Spleen (tissue), 13 donors: ENCODE data around the gene TP73. TPM values are rescaled to one million over a fixed set of nuclear protein-coding genes. Genes with fewer than 3 reads are reported as not detected.

Experiments used
- DNase-seq: peaks from one replicate; pipeline ENCODE4 v3.0.0-alpha.2; 2020
- H3K27ac ChIP-seq, 8 donors: fragments of 200-600 bp; sonication (generic) in 7 of 8; 1 replicate in 4 of 8; 2 replicates in 4 of 8; pipeline versions ENCODE4 v1.5.0 to v1.8.0; 2016 to 2021; ENCODE audit warnings: inconsistent platforms in 4 of 8, mild to moderate bottlenecking in 4 of 8, moderate library complexity in 1 of 8
- H3K27me3 ChIP-seq, 7 donors: fragments of 200-600 bp; sonication (generic) in 6 of 7; replicated peaks in 1 of 7; 1 replicate in 4 of 7; 2 replicates in 3 of 7; pipeline versions ENCODE4 v1.5.0 to v1.8.0; 2016 to 2021; ENCODE audit warnings: inconsistent platforms in 3 of 7, mild to moderate bottlenecking in 1 of 7
- H3K36me3 ChIP-seq, 6 donors: fragments of 200-600 bp; sonication (generic) in 5 of 6; 1 replicate in 4 of 6; 2 replicates in 2 of 6; pipeline versions ENCODE4 v1.5.0 to v1.8.0; 2016 to 2021; ENCODE audit warnings: inconsistent platforms in 2 of 6
- H3K4me1 ChIP-seq, 6 donors: fragments of 200-600 bp; sonication (generic) in 5 of 6; 1 replicate in 3 of 6; 2 replicates in 3 of 6; pipeline versions ENCODE4 v1.5.0 to v1.8.0; 2016 to 2021; ENCODE audit warnings: inconsistent platforms in 3 of 6
- H3K4me3 ChIP-seq, 8 donors: fragments of 200-600 bp; sonication (generic) in 7 of 8; 1 replicate in 4 of 8; 2 replicates in 4 of 8; pipeline versions ENCODE4 v1.5.0 to v1.8.0; 2016 to 2021; ENCODE audit warnings: inconsistent platforms in 4 of 8, mild to moderate bottlenecking in 4 of 8, moderate library complexity in 2 of 8
- H3K9me3 ChIP-seq, 8 donors: fragments of 200-600 bp; sonication (generic) in 7 of 8; 1 replicate in 4 of 8; 2 replicates in 4 of 8; pipeline versions ENCODE4 v1.5.0 to v1.8.0; 2016 to 2021; ENCODE audit warnings: inconsistent platforms in 4 of 8
- CTCF ChIP-seq, 11 experiments: fragments of 200-600 bp in 7 of 11; fragments of 450-650 bp in 4 of 11; sonication (generic) in 4 of 11; IDR thresholded peaks in 8 of 11; conservative IDR thresholded peaks in 3 of 11; 1 replicate in 7 of 11; 2 replicates in 4 of 11; pipeline versions ENCODE4 v1.4.0 to v1.8.0; 2016 to 2021; ENCODE audit warnings: antibody characterized with exemption in 11 of 11, inconsistent platforms in 4 of 11, mild to moderate bottlenecking in 1 of 11
- POLR2A ChIP-seq, 3 donors: fragments of 450-650 bp; IDR thresholded peaks; one replicate each; pipeline ENCODE4 v1.5.1; 2017; ENCODE audit warnings: antibody characterized with exemption in 3 of 3, mild to moderate bottlenecking in 1 of 3
- POLR2AphosphoS5 ChIP-seq, 3 donors: sonication (generic); formaldehyde crosslinking; IDR thresholded peaks; one replicate each; pipeline ENCODE4 v1.5.1; 2017; ENCODE audit warnings: antibody characterized with exemption in 3 of 3
- WGBS, 5 donors: extraction: QIAGEN DNeasy Blood & Tissue Kit in 3 of 5; methylation state at CpG; one replicate each; pipeline versions ENCODE4 v1.1.5 to v1.1.7; 2013 to 2018; 5-methylcytosine and 5-hydroxymethylcytosine counted together
- intact Hi-C: fragments of 100-400 bp; cut with DNase I; formaldehyde crosslinking; loops from one replicate; pipeline ENCODE4 v1.15.0; 2023; ENCODE audit warnings: low total_unique reads
- long read RNA-seq, 2 donors: transcript quantifications; one replicate each; lab custom pipeline, GENCODE V29; 2026
- polyA plus RNA-seq, 3 donors: library from polyadenylated mRNA; stranded (reverse); fragments of 200-250 nt; gene quantifications; one replicate each; pipeline ENCODE4 v1.2.1, GENCODE V29; 2013
- total RNA-seq, 7 donors: library from RNA; depleted of rRNA in 3 of 7; stranded (reverse); fragments of >200 nt in 3 of 7; fragmentation: NEBNext Ultra II Directional in 4 of 7; extraction: Animal tissue kit (Norgen Biotek cat#: 25700) in 4 of 7; gene quantifications; one replicate each; pipeline versions ENCODE4 v1.1.0 to v1.2.1, GENCODE V29; 2016 to 2021
- donor health status: healthy with polysubstance abuse.
- donor health status: DM: no; HTN: no; CAD: no; lungs with moderate emphysema.
- donor health status: DM: no; HTN: no; CAD: no.
- donor health status: Bipolar disorder and iron deficiency.
- donor health status: healthy.
- donor health status: DM: no; HTN: no; CAD: no.
- donor health status: DM: yes; HTN: yes; CAD: no.

The TP73 gene
- total RNA-seq (1 to 10 TPM in 5 of 7 donors, under 1 TPM in 2; 0.63 to 4.3 (median 1.6) TPM), polyA plus RNA-seq (under 1 TPM; 0.11 to 0.48 (median 0.21) TPM)
- long read RNA-seq, donor 1: 0 reads
- long read RNA-seq, donor 2: 0 reads

DNA sequence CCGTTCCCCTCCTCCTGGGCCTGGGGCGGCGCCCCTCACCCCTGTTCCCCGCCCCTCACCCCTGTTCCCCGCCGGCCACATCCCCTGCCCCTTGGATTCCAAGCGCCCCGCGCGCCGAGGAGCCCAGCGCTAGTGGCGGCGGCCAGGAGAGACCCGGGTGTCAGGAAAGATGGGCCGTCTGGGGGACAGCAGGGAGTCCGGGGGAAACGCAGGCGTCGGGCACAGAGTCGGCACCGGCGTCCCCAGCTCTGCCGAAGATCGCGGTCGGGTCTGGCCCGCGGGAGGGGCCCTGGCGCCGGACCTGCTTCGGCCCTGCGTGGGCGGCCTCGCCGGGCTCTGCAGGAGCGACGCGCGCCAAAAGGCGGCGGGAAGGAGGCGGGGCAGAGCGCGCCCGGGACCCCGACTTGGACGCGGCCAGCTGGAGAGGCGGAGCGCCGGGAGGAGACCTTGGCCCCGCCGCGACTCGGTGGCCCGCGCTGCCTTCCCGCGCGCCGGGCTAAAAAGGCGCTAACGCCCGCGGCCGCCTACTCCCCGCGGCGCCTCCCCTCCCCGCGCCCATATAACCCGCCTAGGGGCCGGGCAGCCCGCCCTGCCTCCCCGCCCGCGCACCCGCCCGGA lies at the start of gene TP73:
Gene TP73, plus strand, starts transcription at position 587 of the 618 bp plus-strand sequence. CDS start 29,850 bp downstream, outside the sequence.
- TF ChIP-seq POLR2A (IDR thresholded peaks at IDR 0.05) (no peak), CTCF (IDR thresholded peaks at IDR 0.05 in 8 of 11, conservative IDR thresholded peaks at IDR 0.05 in 3 of 11) (no peak), POLR2AphosphoS5 (IDR thresholded peaks at IDR 0.05) (no peak)
- peak within 1 kb of the TSS in 7 of 8 donors; percentile 30 to 98 (median 91) for H3K4me3 ChIP-seq
- WGBS, 5 donors: 1 to 17% (median 1%) methylated on average over 6 to 80 of the region's 80 CpGs
- intact Hi-C loops: no loop called here
- DNase-seq: peak; percentile 82
- peaks cover 25 to 63% (median 50%) of the 10 kb centered on the region in 6 donors for H3K4me1 ChIP-seq
- no peak within 1 kb of the TSS for H3K27ac ChIP-seq
- H3K36me3 ChIP-seq: peaks cover 0 to 10% (median 5%) of the 10 kb centered on the region in 6 donors
- H3K9me3 ChIP-seq: no peaks in the 10 kb centered on the region
- H3K27me3 ChIP-seq: peaks cover 10 to 70% (median 49%) of the 10 kb centered on the region in 7 donors

- 79 to 94% (median 86%) methylated on average over 9 to 11 of the region's 11 CpGs for WGBS, 5 donors
- peaks cover 6 to 27% (median 10%) of the 10 kb centered on the region in 6 donors for H3K4me1 ChIP-seq
- no peaks in the 10 kb centered on the region for H3K9me3 ChIP-seq
- H3K36me3 ChIP-seq: no peaks in the 10 kb centered on the region
- H3K27ac ChIP-seq: no peak overlapping the region
- TF ChIP-seq POLR2A (IDR thresholded peaks at IDR 0.05) (no peak), CTCF (IDR thresholded peaks at IDR 0.05 in 8 of 11, conservative IDR thresholded peaks at IDR 0.05 in 3 of 11) (no peak), POLR2AphosphoS5 (IDR thresholded peaks at IDR 0.05) (no peak)
- no peak for DNase-seq
- intact Hi-C loops: no loop called here
- peaks cover 0 to 46% (median 4%) of the 10 kb centered on the region in 7 donors for H3K27me3 ChIP-seq
- no peak overlapping the region for H3K4me3 ChIP-seq
These were observed 49.2 kb upstream of the TP73 start for GRCh38 chr1:3603156-3603555.

- WGBS, 5 donors: 79 to 91% (median 81%) methylated on average over 19 to 29 of the region's 29 CpGs
- Histone ChIP-seq H3K27me3 (peaks cover 0 to 46% (median 0%) of the 10 kb centered on the region in 7 donors), H3K27ac (no peak overlapping the region), H3K4me3 (no peak overlapping the region), H3K4me1 (peaks cover 0 to 22% (median 3%) of the 10 kb centered on the region in 6 donors), H3K9me3 (no peaks in the 10 kb centered on the region), H3K36me3 (no peaks in the 10 kb centered on the region)
- TF ChIP-seq POLR2AphosphoS5 (IDR thresholded peaks at IDR 0.05): no peak
- no peak for TF ChIP-seq POLR2A (IDR thresholded peaks at IDR 0.05)
- no peak for TF ChIP-seq CTCF (IDR thresholded peaks at IDR 0.05 in 8 of 11, conservative IDR thresholded peaks at IDR 0.05 in 3 of 11)
- intact Hi-C loops: no loop called here
- no peak for DNase-seq
These were observed 48.5 kb upstream of the TP73 start for GRCh38 chr1:3603571-3604467.
